ENCODE results near the gene BLTP2. TPM values are rescaled to one million over a fixed set of nuclear protein-coding genes. Genes with fewer than 3 reads are reported as not detected.

The BLTP2 gene
- total RNA-seq, 1 experiment from 2014 or later = 139 TPM

DNA sequence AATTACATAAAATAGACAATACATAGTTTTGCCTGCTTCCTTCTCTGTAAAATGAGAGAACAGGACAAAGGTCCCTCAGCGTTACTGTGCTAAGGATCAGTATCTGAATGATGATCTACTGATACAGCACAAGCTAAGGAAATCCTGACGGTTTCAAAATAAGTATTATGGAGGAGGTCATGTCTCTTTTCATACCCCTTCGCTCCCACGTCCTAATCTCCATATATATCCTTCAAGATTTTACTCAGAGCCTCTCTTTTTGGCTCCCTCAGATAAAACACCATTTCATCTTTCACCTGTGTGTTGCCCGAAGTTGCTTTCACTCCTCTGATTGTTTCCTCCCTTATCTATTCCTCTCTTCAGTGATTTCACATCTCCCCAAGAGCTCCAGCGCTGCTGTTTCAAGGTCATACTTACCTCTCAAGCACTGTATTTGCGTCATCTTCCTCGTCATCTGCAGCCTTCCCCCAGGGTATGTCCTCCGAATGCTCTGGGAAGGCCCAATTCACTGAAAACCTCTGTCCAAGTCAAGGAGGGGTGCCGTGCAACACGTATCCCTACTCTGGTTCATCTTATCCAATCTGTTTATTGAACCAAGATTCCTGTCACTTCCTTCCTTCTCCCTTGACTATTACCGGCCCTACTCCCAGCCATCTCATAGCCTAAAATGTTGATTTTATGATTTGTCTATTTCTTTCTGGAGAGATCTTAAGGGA lies 1.2 kb upstream of the BLTP2 start:
- DNase-seq (ENCODE audit: low spot score) = no peak
- ATAC-seq = no peak
- TF ChIP-seq CBFB (CRISPR knock-in tag; IDR thresholded peaks at IDR 0.05; ENCODE audit: low read depth) (no peak), FOXK1 (CRISPR knock-in tag; IDR thresholded peaks at IDR 0.05) (no peak), TP53 (CRISPR knock-in tag; IDR thresholded peaks at IDR 0.05) (no peak), FOXJ3 (CRISPR knock-in tag; IDR thresholded peaks at IDR 0.05; ENCODE audit: borderline replicate concordance) (no peak), JAZF1 (CRISPR knock-in tag; IDR thresholded peaks at IDR 0.05) (no peak), FOXP1 (CRISPR knock-in tag; IDR thresholded peaks at IDR 0.05; ENCODE audit: borderline replicate concordance) (no peak)
- TF ChIP-seq, protein P1, sequence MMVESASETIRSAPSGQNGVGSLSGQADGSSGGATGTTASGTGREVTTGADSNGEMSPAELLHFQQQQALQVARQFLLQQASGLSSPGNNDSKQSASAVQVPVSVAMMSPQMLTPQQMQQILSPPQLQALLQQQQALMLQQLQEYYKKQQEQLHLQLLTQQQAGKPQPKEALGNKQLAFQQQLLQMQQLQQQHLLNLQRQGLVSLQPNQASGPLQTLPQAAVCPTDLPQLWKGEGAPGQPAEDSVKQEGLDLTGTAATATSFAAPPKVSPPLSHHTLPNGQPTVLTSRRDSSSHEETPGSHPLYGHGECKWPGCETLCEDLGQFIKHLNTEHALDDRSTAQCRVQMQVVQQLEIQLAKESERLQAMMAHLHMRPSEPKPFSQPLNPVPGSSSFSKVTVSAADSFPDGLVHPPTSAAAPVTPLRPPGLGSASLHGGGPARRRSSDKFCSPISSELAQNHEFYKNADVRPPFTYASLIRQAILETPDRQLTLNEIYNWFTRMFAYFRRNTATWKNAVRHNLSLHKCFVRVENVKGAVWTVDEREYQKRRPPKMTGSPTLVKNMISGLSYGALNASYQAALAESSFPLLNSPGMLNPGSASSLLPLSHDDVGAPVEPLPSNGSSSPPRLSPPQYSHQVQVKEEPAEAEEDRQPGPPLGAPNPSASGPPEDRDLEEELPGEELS (CRISPR knock-in tag; IDR thresholded peaks at IDR 0.05) = no peak
- TF ChIP-seq, protein P2, sequence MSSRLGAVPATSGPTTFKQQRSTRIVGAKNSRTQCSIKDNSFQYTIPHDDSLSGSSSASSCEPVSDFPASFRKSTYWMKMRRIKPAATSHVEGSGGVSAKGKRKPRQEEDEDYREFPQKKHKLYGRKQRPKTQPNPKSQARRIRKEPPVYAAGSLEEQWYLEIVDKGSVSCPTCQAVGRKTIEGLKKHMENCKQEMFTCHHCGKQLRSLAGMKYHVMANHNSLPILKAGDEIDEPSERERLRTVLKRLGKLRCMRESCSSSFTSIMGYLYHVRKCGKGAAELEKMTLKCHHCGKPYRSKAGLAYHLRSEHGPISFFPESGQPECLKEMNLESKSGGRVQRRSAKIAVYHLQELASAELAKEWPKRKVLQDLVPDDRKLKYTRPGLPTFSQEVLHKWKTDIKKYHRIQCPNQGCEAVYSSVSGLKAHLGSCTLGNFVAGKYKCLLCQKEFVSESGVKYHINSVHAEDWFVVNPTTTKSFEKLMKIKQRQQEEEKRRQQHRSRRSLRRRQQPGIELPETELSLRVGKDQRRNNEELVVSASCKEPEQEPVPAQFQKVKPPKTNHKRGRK (CRISPR knock-in tag; IDR thresholded peaks at IDR 0.05; ENCODE audit: borderline replicate concordance) = no peak
- Mint-ChIP-seq H3K4me3 (peak overlapping the region; percentile 73), H3K9me3 (no peaks in the 10 kb centered on the region), H3K27ac (peak overlapping the region; percentile 78), H3K27me3 (ENCODE audit: low read depth) (no peaks in the 10 kb centered on the region), H3K4me1 (peaks cover 24% of the 10 kb centered on the region), H3K36me3 (peaks cover 34% of the 10 kb centered on the region)
- CTCF ChIA-PET = interaction anchor here (0.7 to 3.0 kb wide), 14 partner anchors 11 to 306 kb away, joined by 3 to 38 read pairs (median 6); partner anchors contain the start of genes ALDOC, PROCA1, RPL23A and SDF2
- POLR2A ChIA-PET = interaction anchor here (1.0 kb wide), 1 partner anchor 16 kb away, joined by 4 read pairs; the partner anchor contains the start of genes SDF2 and SUPT6H

DNA sequence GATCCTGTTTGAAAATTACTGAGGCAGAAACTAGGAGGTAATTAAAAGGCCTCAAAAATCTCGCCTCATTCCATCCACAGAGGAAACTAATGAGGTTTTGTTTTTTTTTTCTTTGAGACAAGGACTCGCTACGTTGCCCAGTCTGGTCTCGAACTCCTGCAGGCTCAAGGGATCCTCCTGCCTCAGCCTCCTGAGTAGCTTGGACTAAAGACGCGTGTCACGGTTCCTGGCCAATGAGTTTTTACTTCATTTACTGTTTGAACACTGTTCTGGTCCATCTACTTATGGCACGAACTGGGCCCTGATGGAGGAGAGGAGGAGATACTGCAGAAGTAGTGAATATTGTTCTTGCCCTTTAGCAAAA lies 600 bp upstream of the BLTP2 start:
- peak overlapping the region; percentile 73 for H3K4me3 Mint-ChIP-seq
- CTCF ChIA-PET = interaction anchor here (0.7 to 3.0 kb wide), 17 partner anchors 13 to 472 kb away, joined by 3 to 38 read pairs (median 5); partner anchors contain the start of genes ALDOC, IFT20, PIGS and PROCA1
- H3K4me1 Mint-ChIP-seq = peaks cover 24% of the 10 kb centered on the region
- H3K27ac Mint-ChIP-seq = peak overlapping the region; percentile 87
- no peaks in the 10 kb centered on the region for H3K9me3 Mint-ChIP-seq
- POLR2A ChIA-PET = interaction anchor here (0.7 to 2.4 kb wide), 8 partner anchors 15 to 104 kb away, joined by 3 to 12 read pairs (median 4); partner anchors contain the start of genes NEK8, PROCA1, SDF2 and SUPT6H
- H3K27me3 Mint-ChIP-seq (ENCODE audit: low read depth) = no peaks in the 10 kb centered on the region
- ATAC-seq (no peak), DNase-seq (ENCODE audit: low spot score) (no peak)
- H3K36me3 Mint-ChIP-seq = peaks cover 39% of the 10 kb centered on the region
- TF ChIP-seq NFE2L1 (CRISPR knock-in tag; IDR thresholded peaks at IDR 0.05) (no peak), CREB1 (CRISPR knock-in tag; IDR thresholded peaks at IDR 0.05) (no peak), GABPB1 (CRISPR knock-in tag; IDR thresholded peaks at IDR 0.05) (no peak), NFYB (CRISPR knock-in tag; conservative IDR thresholded peaks at IDR 0.05; ENCODE audit: low read depth) (no peak), ZNF232 (CRISPR knock-in tag; IDR thresholded peaks at IDR 0.05) (no peak), ZNF396 (CRISPR knock-in tag; IDR thresholded peaks at IDR 0.05; ENCODE audit: borderline replicate concordance) (no peak), JUN (CRISPR knock-in tag; IDR thresholded peaks at IDR 0.05) (no peak)
- TF ChIP-seq, protein P3, sequence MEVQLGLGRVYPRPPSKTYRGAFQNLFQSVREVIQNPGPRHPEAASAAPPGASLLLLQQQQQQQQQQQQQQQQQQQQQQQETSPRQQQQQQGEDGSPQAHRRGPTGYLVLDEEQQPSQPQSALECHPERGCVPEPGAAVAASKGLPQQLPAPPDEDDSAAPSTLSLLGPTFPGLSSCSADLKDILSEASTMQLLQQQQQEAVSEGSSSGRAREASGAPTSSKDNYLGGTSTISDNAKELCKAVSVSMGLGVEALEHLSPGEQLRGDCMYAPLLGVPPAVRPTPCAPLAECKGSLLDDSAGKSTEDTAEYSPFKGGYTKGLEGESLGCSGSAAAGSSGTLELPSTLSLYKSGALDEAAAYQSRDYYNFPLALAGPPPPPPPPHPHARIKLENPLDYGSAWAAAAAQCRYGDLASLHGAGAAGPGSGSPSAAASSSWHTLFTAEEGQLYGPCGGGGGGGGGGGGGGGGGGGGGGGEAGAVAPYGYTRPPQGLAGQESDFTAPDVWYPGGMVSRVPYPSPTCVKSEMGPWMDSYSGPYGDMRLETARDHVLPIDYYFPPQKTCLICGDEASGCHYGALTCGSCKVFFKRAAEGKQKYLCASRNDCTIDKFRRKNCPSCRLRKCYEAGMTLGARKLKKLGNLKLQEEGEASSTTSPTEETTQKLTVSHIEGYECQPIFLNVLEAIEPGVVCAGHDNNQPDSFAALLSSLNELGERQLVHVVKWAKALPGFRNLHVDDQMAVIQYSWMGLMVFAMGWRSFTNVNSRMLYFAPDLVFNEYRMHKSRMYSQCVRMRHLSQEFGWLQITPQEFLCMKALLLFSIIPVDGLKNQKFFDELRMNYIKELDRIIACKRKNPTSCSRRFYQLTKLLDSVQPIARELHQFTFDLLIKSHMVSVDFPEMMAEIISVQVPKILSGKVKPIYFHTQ (CRISPR knock-in tag; IDR thresholded peaks at IDR 0.05) = no peak
- TF ChIP-seq, protein P4, sequence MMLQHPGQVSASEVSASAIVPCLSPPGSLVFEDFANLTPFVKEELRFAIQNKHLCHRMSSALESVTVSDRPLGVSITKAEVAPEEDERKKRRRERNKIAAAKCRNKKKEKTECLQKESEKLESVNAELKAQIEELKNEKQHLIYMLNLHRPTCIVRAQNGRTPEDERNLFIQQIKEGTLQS (CRISPR knock-in tag; conservative IDR thresholded peaks at IDR 0.05) = no peak
- TF ChIP-seq, protein P5, sequence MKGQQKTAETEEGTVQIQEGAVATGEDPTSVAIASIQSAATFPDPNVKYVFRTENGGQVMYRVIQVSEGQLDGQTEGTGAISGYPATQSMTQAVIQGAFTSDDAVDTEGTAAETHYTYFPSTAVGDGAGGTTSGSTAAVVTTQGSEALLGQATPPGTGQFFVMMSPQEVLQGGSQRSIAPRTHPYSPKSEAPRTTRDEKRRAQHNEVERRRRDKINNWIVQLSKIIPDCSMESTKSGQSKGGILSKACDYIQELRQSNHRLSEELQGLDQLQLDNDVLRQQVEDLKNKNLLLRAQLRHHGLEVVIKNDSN (CRISPR knock-in tag; IDR thresholded peaks at IDR 0.05) = no peak
- TF ChIP-seq, protein P6, sequence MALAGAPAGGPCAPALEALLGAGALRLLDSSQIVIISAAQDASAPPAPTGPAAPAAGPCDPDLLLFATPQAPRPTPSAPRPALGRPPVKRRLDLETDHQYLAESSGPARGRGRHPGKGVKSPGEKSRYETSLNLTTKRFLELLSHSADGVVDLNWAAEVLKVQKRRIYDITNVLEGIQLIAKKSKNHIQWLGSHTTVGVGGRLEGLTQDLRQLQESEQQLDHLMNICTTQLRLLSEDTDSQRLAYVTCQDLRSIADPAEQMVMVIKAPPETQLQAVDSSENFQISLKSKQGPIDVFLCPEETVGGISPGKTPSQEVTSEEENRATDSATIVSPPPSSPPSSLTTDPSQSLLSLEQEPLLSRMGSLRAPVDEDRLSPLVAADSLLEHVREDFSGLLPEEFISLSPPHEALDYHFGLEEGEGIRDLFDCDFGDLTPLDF (CRISPR knock-in tag; IDR thresholded peaks at IDR 0.05) = no peak
- TF ChIP-seq, protein P2 (CRISPR knock-in tag; IDR thresholded peaks at IDR 0.05; ENCODE audit: borderline replicate concordance) = no peak
- TF ChIP-seq, protein P7, sequence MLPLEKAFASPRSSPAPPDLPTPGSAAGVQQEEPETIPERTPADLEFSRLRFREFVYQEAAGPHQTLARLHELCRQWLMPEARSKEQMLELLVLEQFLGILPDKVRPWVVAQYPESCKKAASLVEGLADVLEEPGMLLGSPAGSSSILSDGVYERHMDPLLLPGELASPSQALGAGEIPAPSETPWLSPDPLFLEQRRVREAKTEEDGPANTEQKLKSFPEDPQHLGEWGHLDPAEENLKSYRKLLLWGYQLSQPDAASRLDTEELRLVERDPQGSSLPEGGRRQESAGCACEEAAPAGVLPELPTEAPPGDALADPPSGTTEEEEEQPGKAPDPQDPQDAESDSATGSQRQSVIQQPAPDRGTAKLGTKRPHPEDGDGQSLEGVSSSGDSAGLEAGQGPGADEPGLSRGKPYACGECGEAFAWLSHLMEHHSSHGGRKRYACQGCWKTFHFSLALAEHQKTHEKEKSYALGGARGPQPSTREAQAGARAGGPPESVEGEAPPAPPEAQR (CRISPR knock-in tag; IDR thresholded peaks at IDR 0.05) = no peak

Measured in WTC11 (cell line).